ENCODE data around the gene DMWD. TPM values are rescaled to one million over a fixed set of nuclear protein-coding genes. Genes with fewer than 3 reads are reported as not detected.

DMWD gene
- total RNA-seq, 2 donors from 2014 or later, result 29.1 to 43.6 TPM

- Histone ChIP-seq H3K4me3 (no peak overlapping the region), H3K9ac (ENCODE audit: low read depth in 2 of 2, low read length in 2 of 2) (no peak overlapping the region), H3K27ac (no peak overlapping the region), H3K36me3 (no peaks in the 10 kb centered on the region), H3K9me3 (no peaks in the 10 kb centered on the region), H3K4me1 (no peaks in the 10 kb centered on the region), H3K27me3 (no peaks in the 10 kb centered on the region)
- TF ChIP-seq CTCF (IDR thresholded peaks at IDR 0.05), result no peak
- DNase-seq, result no peak
- intact Hi-C loops (cut with DNase I), result no loop called here
Observed at GRCh38 chr19:45784096-45784495, 8.5 kb downstream of the DMWD start.

GRCh38 chr19:45782820-45783785 is 9.5 kb downstream of the DMWD start:
- DNase-seq, result no peak
- H3K9ac ChIP-seq (ENCODE audit: low read depth in 2 of 2, low read length in 2 of 2), result peak overlapping the region; percentile 21 to 60
- no peaks in the 10 kb centered on the region for H3K27me3 ChIP-seq
- H3K4me1 ChIP-seq, result no peaks in the 10 kb centered on the region
- no peak for TF ChIP-seq CTCF (IDR thresholded peaks at IDR 0.05)
- intact Hi-C loops (cut with DNase I), result no loop called here
- H3K27ac ChIP-seq, result peak overlapping the region; percentile 52
- no peak overlapping the region for H3K4me3 ChIP-seq
- no peaks in the 10 kb centered on the region for H3K9me3 ChIP-seq
- H3K36me3 ChIP-seq, result no peaks in the 10 kb centered on the region

GRCh38 chr19:45782162-45782691 is 10.4 kb downstream of the DMWD start, which contains the start of gene DMPK:
Gene DMPK, minus strand, starts transcription at chr19:45782490. Its CDS starts 138 bp downstream, at chr19:45782352.
- Histone ChIP-seq H3K9me3 (no peaks in the 10 kb centered on the region), H3K4me1 (no peaks in the 10 kb centered on the region), H3K27me3 (no peaks in the 10 kb centered on the region), H3K4me3 (peak within 1 kb of the TSS; percentile 35), H3K36me3 (no peaks in the 10 kb centered on the region), H3K9ac (ENCODE audit: low read depth in 2 of 2, low read length in 2 of 2) (peak within 1 kb of the TSS; percentile 38 to 60), H3K27ac (peak within 1 kb of the TSS; percentile 52)
- no peak for DNase-seq
- intact Hi-C loops (cut with DNase I), result no loop called here
- no peak for TF ChIP-seq CTCF (IDR thresholded peaks at IDR 0.05)

- Histone ChIP-seq H3K4me1 (no peaks in the 10 kb centered on the region), H3K9ac (ENCODE audit: low read depth in 2 of 2, low read length in 2 of 2) (peak overlapping the region; percentile 38 to 58)
- intact Hi-C loops (cut with DNase I), result no loop called here
Observed at GRCh38 chr19:45781214-45782161, 11.2 kb downstream of the DMWD start.

More at GRCh38 chr19:45781214-45782161, 11.2 kb downstream of the DMWD start:
- no peak for TF ChIP-seq CTCF (IDR thresholded peaks at IDR 0.05)
- no peak for DNase-seq
- H3K4me3 ChIP-seq, result peak overlapping the region; percentile 35
- H3K27me3 ChIP-seq, result no peaks in the 10 kb centered on the region
- no peaks in the 10 kb centered on the region for H3K36me3 ChIP-seq
- H3K9me3 ChIP-seq, result no peaks in the 10 kb centered on the region
- H3K27ac ChIP-seq, result peak overlapping the region; percentile 36

Measured in colonic mucosa (tissue), 4 donors.